SK-N-SH (cell line): Measurements from ENCODE around the gene KLHDC8A.

Source experiments
- CTCF ChIP-seq: fragments of 200-600 bp; sonication (generic); IDR thresholded peaks from 2 replicates; pipeline ENCODE4 v1.6.1; 2017; ENCODE audit warnings: antibody characterized with exemption, mild to moderate bottlenecking, moderate library complexity
- EP300 ChIP-seq, 2 experiments: IDR thresholded peaks; 2 replicates each; pipeline versions ENCODE4 v1.4.0 to v1.6.1; 2012; ENCODE audit warnings: borderline replicate concordance in 1 of 2, low read depth in 1 of 2, low read length in 1 of 2
- EZH2phosphoT487 ChIP-seq: fragments of 200-600 bp; sonication (generic); IDR thresholded peaks from 2 replicates; pipeline ENCODE4 v1.6.1; 2017; ENCODE audit warnings: low read depth, mixed run types, mild to moderate bottlenecking, antibody characterized with exemption, moderate library complexity, borderline replicate concordance
- GABPA ChIP-seq: IDR thresholded peaks from 2 replicates; pipeline ENCODE4 v1.4.0; 2012; ENCODE audit warnings: low read depth, mild to moderate bottlenecking
- MAX ChIP-seq: IDR thresholded peaks from 2 replicates; pipeline ENCODE4 v1.4.0; 2012; ENCODE audit warnings: low read depth
- POLR2AphosphoS5 ChIP-seq: IDR thresholded peaks from 2 replicates; pipeline ENCODE4 v1.6.1; 2012; ENCODE audit warnings: low read depth, low read length
- RAD21 ChIP-seq: IDR thresholded peaks from 2 replicates; pipeline ENCODE4 v1.6.1; 2012; ENCODE audit warnings: mild to moderate bottlenecking, low read length
- REST ChIP-seq: IDR thresholded peaks from 2 replicates; pipeline ENCODE4 v1.6.1; 2012; ENCODE audit warnings: mild to moderate bottlenecking, low read depth, low read length, moderate library complexity
- SMC3 ChIP-seq: IDR thresholded peaks from 2 replicates; pipeline ENCODE4 v1.6.1; 2012; ENCODE audit warnings: low read depth, low read length, improper control_type of control experiment

GRCh38 chr1:205298191-205298994, 58.3 kb downstream of the KLHDC8A start:
- TF ChIP-seq EZH2phosphoT487 (no peak), CTCF (no peak), MAX (peak; percentile 76), EP300 (IDR thresholded peaks at IDR 0.05; ENCODE audit: borderline replicate concordance in 1 of 2, low read depth in 1 of 2, low read length in 1 of 2) (peak in 1 of 2 experiments; percentile 96; a peak in 2 of 4 replicates), RAD21 (no peak), GABPA (no peak), POLR2AphosphoS5 (peak; percentile 49; the same call in 1 of the 2 replicates), REST (peak; percentile 67; the same call in 1 of the 2 replicates), SMC3 (no peak)
